HUDEP-2 (cell line): ENCODE measurements around the gene VEPH1.
A peak's percentile ranks its signal among the peaks of the same experiment; 100 is the strongest.

ENCODE experiments used
- DNase-seq, 76 experiments: peaks; one replicate each; lab custom pipeline; 2025; ENCODE audit not compliant: unreplicated experiment in 76 of 76; lab: John Stamatoyannopoulos, UW

Gene VEPH1

GRCh38 chr3:157276801-157277200 lies 226.4 kb downstream of the VEPH1 start:
- no peak for DNase-seq

GRCh38 chr3:157275832-157276231 lies 227.4 kb downstream of the VEPH1 start:
- DNase-seq: no peak

GRCh38 chr3:157274644-157275137 lies 228.5 kb downstream of the VEPH1 start:
- DNase-seq: no peak

GRCh38 chr3:157271283-157271882 lies 231.8 kb downstream of the VEPH1 start:
- no peak for DNase-seq

GRCh38 chr3:157268026-157268425 lies 235.2 kb downstream of the VEPH1 start:
- DNase-seq: no peak

GRCh38 chr3:157265931-157266330 lies 237.3 kb downstream of the VEPH1 start:
- no peak for DNase-seq

- no peak for DNase-seq
Measured at GRCh38 chr3:157263027-157263426, 240.2 kb downstream of the VEPH1 start.

GRCh38 chr3:157261000-157261399 lies 242.2 kb downstream of the VEPH1 start:
- no peak for DNase-seq

- no peak for DNase-seq
Measured at GRCh38 chr3:157259825-157260224, 243.4 kb downstream of the VEPH1 start.

GRCh38 chr3:157257101-157257500 lies 246.1 kb downstream of the VEPH1 start:
- DNase-seq: no peak

GRCh38 chr3:157255797-157256196 lies 247.4 kb downstream of the VEPH1 start:
- DNase-seq: no peak

GRCh38 chr3:157251685-157252084 lies 251.5 kb downstream of the VEPH1 start:
- DNase-seq: no peak

- DNase-seq: no peak
Measured at GRCh38 chr3:157249606-157250005, 253.6 kb downstream of the VEPH1 start.

- DNase-seq: peak in 3 of 76 experiments; percentile 4 to 20 (median 8)
Measured at GRCh38 chr3:157248590-157249422, 254.4 kb downstream of the VEPH1 start.

- no peak for DNase-seq
Measured at GRCh38 chr3:157247391-157247790, 255.8 kb downstream of the VEPH1 start.

- no peak for DNase-seq
Measured at GRCh38 chr3:157242836-157243235, 260.4 kb downstream of the VEPH1 start.

GRCh38 chr3:157241599-157241998 lies 261.6 kb downstream of the VEPH1 start:
- DNase-seq: no peak

- DNase-seq: no peak
Measured at GRCh38 chr3:157240408-157240807, 262.8 kb downstream of the VEPH1 start.

GRCh38 chr3:157239082-157239704 lies 264.0 kb downstream of the VEPH1 start:
- DNase-seq: peak in 56 of 76 experiments; percentile 0 to 68 (median 34)

- DNase-seq: no peak
Measured at GRCh38 chr3:157238457-157238856, 264.8 kb downstream of the VEPH1 start.

GRCh38 chr3:157237886-157238285 lies 265.3 kb downstream of the VEPH1 start:
- no peak for DNase-seq

- no peak for DNase-seq
Measured at GRCh38 chr3:157235291-157235690, 267.9 kb downstream of the VEPH1 start.
